Urothelium cell line (cell line): ENCODE data around the gene MGAT4B.

Source experiments
- DNase-seq: peaks from one replicate; pipeline ENCODE4 v3.0.0; 2011; ENCODE audit warnings: low spot score, mixed read lengths
- FAIRE-seq: peaks from 2 replicates; lab custom pipeline; 2011; peaks lifted over from hg19 to GRCh38; lab: Jason Lieb, UNC

MGAT4B gene

GRCh38 chr5:179749857-179750508, 56.7 kb downstream of the MGAT4B start:
- no peak for DNase-seq
- FAIRE-seq = no peak

DNA sequence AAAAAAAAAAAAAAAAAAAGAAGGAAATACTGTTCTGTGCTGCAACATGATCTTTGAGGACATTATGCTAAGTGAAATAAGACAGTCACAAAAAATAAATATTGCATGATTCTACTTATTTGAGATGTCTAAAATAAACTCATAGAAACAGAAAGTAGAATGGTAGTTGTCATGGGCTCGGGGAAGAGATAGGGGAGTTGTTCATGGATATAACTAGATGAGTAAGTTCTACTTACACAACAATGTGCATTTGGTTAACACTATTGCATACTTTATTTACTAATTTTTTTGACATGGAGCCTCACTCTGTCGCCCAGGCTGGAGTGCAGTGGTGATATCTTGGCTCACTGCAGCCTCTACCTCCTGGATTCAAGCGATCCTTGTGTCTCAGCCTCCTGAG, 58.9 kb downstream of the MGAT4B start:
- DNase-seq (no peak), FAIRE-seq (no peak)
